NCI-H2029 (cell line): ENCODE measurements around the gene LGALS13.

Experiments
- DNase-seq: peaks from one replicate; lab custom pipeline; 2025; lab: John Stamatoyannopoulos, UW

The LGALS13 gene

GRCh38 chr19:39602224-39602623 is at the start of gene LGALS13:
Gene LGALS13, plus strand, starts transcription at chr19:39602524. Its CDS starts 45 bp downstream, at chr19:39602569.
- peak; percentile 4 for DNase-seq

GRCh38 chr19:39553082-39553652 is 49.2 kb upstream of the LGALS13 start:
- DNase-seq = no peak

DNA sequence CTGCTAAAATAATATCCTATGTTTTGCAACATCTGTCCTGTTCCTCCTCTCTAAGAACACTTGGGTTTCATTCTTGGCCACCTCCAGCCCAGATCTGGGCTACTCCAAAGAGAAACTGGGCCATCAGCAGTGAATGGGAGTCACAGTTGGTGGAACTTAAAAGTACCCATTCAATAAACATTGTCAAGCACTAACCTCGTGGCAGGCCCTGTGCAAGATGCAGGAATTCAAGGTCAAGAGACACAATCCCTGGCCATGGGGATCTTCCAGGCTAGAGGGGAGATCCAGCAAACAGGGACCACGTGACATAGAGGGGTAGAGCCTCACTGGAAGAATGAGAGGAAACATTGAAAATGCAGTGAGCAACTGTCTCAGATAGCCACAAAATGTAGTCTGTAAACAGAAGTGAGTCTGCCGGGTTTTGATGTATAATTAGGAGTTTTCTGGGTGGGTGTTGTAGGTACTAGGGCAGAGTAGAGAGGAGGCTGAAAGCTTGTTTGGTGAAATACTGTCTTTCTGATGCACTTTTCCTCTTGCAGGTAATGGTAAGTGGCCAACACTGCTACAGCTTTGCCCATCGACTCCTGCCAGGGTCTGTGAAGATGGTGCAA is 47.5 kb upstream of the LGALS13 start:
- DNase-seq = no peak

- no peak for DNase-seq
These were observed 46.4 kb upstream of the LGALS13 start for GRCh38 chr19:39555883-39556282.

DNA sequence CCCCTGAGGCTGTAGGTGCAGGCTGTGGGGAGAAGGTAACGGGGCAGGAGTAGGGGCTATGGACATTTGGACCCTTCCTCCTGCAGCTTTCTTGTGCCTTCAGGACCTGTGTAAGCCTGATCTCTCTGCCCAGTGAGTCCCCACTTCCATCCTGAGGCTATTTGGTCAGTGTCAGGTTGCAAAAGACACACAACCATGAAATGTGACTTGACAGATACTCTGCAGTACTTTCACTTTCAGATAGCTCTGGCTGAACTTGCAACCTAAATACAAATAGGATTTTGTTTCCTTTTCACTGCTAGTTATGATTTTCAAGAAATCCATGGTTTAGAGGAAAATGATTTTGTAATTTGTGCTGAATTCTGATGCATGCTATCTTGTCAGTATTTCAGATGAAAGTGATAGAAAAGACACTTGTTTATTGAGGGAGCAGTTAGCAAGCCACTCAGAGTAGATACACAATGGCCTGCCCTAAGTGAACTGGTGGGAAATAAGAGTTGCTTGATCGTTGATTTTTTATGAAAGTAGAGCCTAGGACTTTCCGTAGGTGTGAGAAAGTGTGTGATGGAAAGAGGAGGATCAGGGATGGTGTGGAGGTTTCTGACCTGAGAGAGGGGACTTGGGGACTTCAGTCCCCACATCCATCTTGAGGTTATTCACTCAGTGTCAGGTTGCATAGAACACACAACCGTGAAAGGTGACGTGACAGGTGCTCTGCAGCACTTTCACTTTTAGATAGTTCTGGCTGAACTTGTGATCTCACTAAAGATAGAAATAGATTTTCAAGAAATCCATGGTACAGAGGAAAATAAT is 44.3 kb upstream of the LGALS13 start:
- peak; percentile 82 for DNase-seq

DNA sequence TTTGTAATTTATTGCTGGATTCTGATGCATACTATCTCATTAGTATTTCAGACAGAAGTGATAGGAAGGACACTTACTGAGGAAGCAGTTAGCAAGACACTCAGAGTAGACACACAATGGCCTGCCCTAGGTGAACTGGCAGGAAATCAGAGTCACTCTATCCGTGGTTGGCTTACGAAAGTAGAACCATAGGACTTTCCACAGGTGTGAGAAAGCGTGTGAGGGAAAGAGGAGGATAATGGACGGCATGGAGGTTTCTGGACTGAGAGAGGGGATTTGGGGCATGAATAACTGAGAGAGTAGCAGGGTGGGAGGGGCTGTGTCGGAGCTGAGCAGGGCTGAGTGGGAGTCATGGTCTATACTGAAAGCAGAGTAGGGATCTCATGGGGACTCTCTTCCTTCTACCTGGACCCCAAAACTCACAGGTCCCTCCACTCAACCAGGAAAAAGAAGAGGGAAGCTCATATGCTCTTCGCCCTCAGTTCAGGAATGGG is 43.7 kb upstream of the LGALS13 start:
- DNase-seq = peak; percentile 46

DNA sequence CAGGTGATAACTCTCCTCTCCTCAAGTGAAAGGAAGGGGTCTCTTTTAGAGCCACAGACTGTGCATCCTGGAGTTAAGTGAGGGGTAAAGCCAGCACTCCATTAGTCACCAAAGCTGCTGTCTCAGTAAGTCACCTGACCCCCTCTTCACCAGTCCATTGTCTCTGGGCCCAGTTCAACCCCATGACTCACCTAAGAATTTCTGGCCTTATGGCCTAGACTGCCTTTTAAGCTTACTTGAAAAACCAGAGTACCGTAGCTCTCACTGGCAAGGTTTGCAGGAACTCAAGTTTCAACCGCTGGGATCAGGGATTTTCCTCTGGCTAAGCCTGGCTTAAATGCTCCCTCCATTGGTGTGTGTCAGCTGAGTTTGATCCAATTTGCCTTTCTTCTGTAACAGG is 38.9 kb upstream of the LGALS13 start:
- DNase-seq = peak; percentile 46

- DNase-seq = no peak
These were observed 36.3 kb upstream of the LGALS13 start for GRCh38 chr19:39566064-39566463.

DNA sequence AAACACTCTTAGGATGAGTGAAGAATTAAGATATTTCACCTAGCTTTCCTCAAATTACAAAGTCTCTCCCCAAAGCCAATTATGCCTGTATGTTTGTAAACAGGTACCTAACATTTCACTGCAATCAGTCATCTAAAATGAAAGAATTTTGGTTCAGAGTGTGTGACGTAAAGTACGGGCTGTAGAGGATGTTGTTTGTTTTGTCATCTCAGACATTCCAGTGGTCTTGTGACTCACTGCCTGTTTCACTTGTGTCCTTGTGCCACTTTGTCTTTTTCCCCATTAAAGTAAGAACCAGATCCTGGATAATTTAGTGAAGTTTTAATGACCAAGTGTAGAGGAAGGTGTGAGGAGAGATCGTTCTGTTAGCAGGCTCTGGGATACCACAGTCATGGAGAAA is 33.7 kb upstream of the LGALS13 start:
- DNase-seq = no peak

- no peak for DNase-seq
These were observed 19.9 kb upstream of the LGALS13 start for GRCh38 chr19:39582442-39582841.

GRCh38 chr19:39582891-39583625 is 19.3 kb upstream of the LGALS13 start:
- DNase-seq = no peak

- DNase-seq = no peak
These were observed 14.8 kb upstream of the LGALS13 start for GRCh38 chr19:39587496-39587895.

DNA sequence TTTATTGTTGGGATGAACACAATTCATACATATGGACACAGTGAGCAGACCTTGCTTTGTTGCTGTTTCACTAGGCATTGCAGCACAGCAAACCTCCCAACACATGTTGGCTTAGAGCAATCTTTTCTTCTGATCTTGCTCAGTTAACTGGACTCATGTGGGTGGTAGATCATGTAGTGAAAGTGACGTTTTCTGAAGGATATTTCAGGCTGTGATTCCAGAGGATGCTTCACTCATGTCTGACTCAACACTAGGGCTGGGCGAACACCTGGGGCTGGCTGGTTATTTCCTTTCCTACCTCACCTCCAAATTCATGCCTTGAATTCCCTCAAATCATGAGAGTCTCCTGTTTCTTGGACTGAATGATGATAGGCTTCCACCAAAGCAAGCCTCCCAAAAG is 14.3 kb upstream of the LGALS13 start:
- no peak for DNase-seq

DNA sequence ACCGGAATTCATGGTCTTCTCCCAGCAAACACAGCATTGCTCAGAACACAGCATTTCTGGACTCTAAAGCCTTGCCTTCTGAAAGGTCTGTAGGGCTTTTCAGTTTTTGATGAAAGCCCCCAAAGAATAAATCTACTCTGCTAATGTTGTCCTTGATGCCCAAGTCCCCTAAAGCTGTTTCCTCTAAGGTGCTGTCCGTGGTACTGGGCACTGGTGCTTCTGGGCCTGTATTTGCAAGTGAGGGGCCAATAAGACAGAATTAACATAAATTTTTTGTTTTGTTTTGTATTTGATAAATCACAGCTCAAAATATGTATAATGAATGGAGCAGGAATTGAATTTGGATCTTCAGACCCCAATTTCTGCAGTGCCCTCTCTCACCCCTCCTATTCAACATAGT is 12.1 kb upstream of the LGALS13 start:
- no peak for DNase-seq

GRCh38 chr19:39592381-39592780 is 9.9 kb upstream of the LGALS13 start:
- DNase-seq = no peak

- DNase-seq = no peak
These were observed 6.4 kb upstream of the LGALS13 start for GRCh38 chr19:39595950-39596349.

GRCh38 chr19:39596911-39597310 is 5.4 kb upstream of the LGALS13 start:
- no peak for DNase-seq

DNA sequence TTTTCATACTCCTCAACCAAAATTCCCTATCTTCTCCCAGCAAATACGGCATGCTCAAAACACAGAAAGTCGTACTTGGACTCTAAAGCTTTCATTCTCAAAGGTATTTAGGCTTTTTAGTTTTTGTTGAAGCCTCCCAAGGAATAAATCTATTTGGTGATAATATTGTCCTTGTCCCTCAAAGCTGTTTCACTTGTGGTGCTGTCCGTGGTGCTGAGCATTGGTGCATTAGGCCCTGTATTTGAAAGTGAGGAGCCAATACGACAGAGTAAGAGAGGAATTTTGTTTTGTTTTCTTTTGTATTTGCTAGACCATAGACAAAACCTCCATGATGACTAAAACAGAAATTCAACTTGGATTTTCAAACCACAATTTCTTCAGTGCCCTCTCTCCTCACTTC is 3.2 kb upstream of the LGALS13 start:
- no peak for DNase-seq

GRCh38 chr19:39603825-39604224 is 1.5 kb downstream of the LGALS13 start:
- no peak for DNase-seq

- DNase-seq = no peak
These were observed 4.7 kb downstream of the LGALS13 start for GRCh38 chr19:39607021-39607420.

DNA sequence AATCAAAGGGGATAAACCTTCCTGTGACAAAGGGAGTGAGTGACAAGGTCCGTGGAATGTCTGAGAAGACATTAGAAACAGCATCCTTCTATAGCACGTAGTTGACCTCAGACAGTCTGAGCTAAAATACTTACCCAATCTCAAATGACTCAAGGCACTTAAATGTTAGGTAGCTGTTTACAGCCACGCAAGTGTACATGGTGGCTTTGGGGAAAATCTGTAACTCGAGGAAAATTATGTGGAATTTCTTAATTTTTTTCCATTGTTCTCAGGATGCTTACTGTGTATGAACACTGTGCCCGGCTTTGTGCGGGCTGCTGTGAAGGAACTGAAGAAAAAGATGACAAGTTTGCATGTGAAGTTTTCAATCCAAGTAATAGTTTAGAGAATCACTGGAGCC is 5.2 kb downstream of the LGALS13 start:
- DNase-seq = no peak

DNA sequence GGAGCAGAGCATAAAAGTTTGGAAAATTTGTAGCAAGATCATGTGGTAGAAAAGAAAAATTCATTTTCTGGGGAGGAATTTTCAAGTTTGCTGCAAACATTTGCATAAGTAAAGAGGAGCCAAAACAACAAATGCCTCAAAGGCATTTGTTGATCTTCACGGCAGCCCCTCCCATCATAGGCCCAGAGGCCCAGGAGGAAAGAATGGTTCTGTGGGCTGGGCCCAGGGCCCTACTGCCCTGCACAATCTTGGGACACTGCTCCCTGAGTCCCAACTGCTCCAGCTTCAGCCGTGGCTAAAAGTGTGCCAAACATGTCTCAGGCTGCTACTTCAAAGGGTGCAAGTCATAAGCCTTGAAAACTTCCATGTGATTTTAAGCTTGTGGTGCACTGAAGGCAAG is 11.3 kb downstream of the LGALS13 start:
- no peak for DNase-seq
